Keratinocyte (primary cell): ENCODE data around the gene YAF2. TPM values are rescaled to one million over a fixed set of nuclear protein-coding genes. Genes with fewer than 3 reads are reported as not detected.
"Not testable (repeated sequence)": the region's sequence is repeated elsewhere in the genome, so short reads cannot be mapped to it uniquely, and the experiment has no call there.

ENCODE experiments used
- DNase-seq: peaks from one replicate; pipeline ENCODE4 v3.0.0-alpha.2; 2011; ENCODE audit warnings: low read depth, missing footprints, low spot score
- FAIRE-seq: peaks from 2 replicates; lab custom pipeline; 2011; peaks lifted over from hg19 to GRCh38; lab: Jason Lieb, UNC
- H2AFZ ChIP-seq: 2 replicates; pipeline ENCODE4 v1.6.0; 2012; ENCODE audit warnings: low read length, control low read depth, inconsistent platforms; ENCODE audit not compliant: control insufficient read depth
- H3K27ac ChIP-seq: 2 replicates; pipeline ENCODE4 v1.5.1; 2011; ENCODE audit warnings: low read length; ENCODE audit not compliant: control insufficient read depth, insufficient read depth
- H3K27me3 ChIP-seq: 3 replicates; pipeline ENCODE4 v1.6.0; 2011; ENCODE audit warnings: low read length; ENCODE audit not compliant: control insufficient read depth, insufficient read depth; ENCODE audit errors: extremely low read depth
- H3K36me3 ChIP-seq, 2 experiments: 2 replicates in 1 of 2; 3 replicates in 1 of 2; pipeline ENCODE4 v1.5.1; 2011; ENCODE audit warnings: low read length in 2 of 2, mild to moderate bottlenecking in 1 of 2; ENCODE audit not compliant: control insufficient read depth in 2 of 2, insufficient read depth in 2 of 2; ENCODE audit errors: extremely low read depth in 1 of 2
- H3K4me1 ChIP-seq: 3 replicates; pipeline ENCODE4 v1.5.1; 2011; ENCODE audit warnings: low read length; ENCODE audit not compliant: control insufficient read depth, insufficient read depth; ENCODE audit errors: extremely low read depth
- H3K4me2 ChIP-seq: 3 replicates; pipeline ENCODE4 v1.6.0; 2011; ENCODE audit warnings: low read depth, low read length; ENCODE audit not compliant: control insufficient read depth, insufficient read depth; ENCODE audit errors: extremely low read depth
- H3K4me3 ChIP-seq, 3 experiments: fragments of 200-600 bp in 1 of 3; sonication (generic) in 1 of 3; 2 replicates in 2 of 3; 3 replicates in 1 of 3; pipeline ENCODE4 v1.5.1; 2011 to 2016; ENCODE audit warnings: low read length in 3 of 3, mild to moderate bottlenecking in 3 of 3, control low read depth in 2 of 3, inconsistent platforms in 1 of 3, low read depth in 1 of 3, mixed read lengths in 1 of 3, mixed run types in 1 of 3, moderate library complexity in 1 of 3; ENCODE audit not compliant: control insufficient read depth in 2 of 3, insufficient read depth in 2 of 3; ENCODE audit errors: extremely low read depth in 1 of 3
- H3K79me2 ChIP-seq: 2 replicates; pipeline ENCODE4 v1.6.0; 2012; ENCODE audit warnings: low read length; ENCODE audit not compliant: control insufficient read depth, insufficient read depth
- H3K9ac ChIP-seq: 3 replicates; pipeline ENCODE4 v1.6.0; 2011; ENCODE audit warnings: low read length; ENCODE audit not compliant: control insufficient read depth, insufficient read depth; ENCODE audit errors: extremely low read depth
- H3K9me1 ChIP-seq: 3 replicates; pipeline ENCODE4 v1.6.0; 2011; ENCODE audit warnings: low read length; ENCODE audit not compliant: control insufficient read depth, insufficient read depth; ENCODE audit errors: extremely low read depth
- H3K9me3 ChIP-seq: 2 replicates; pipeline ENCODE4 v1.5.1; 2012; ENCODE audit warnings: low read depth, low read length; ENCODE audit not compliant: control insufficient read depth
- H4K20me1 ChIP-seq: 3 replicates; pipeline ENCODE4 v1.6.0; 2011; ENCODE audit warnings: low read length; ENCODE audit not compliant: control insufficient read depth, insufficient read depth; ENCODE audit errors: extremely low read depth
- CTCF ChIP-seq, 3 experiments: IDR thresholded peaks in 1 of 3; conservative IDR thresholded peaks in 1 of 3; optimal IDR thresholded peaks in 1 of 3; 2 replicates in 2 of 3; 3 replicates in 1 of 3; pipeline versions ENCODE3 to v1.5.1; 2011; ENCODE audit warnings: low read length in 3 of 3, mild to moderate bottlenecking in 3 of 3, moderate library complexity in 2 of 3, control low read depth in 1 of 3, inconsistent platforms in 1 of 3; ENCODE audit not compliant: insufficient read depth in 2 of 3; ENCODE audit errors: extremely low read depth in 1 of 3
- EZH2 ChIP-seq: IDR thresholded peaks from one replicate; pipeline ENCODE4 v1.6.1; 2012; ENCODE audit warnings: inconsistent platforms, mild to moderate bottlenecking, low read length, moderate library complexity
- dilution Hi-C: fragments of 300-500 bp; cut with MboI; formaldehyde crosslinking; loops from one replicate; pipeline ENCODE4 v1.7.0; 2020; ENCODE audit warnings: low sequenced_read_pairs; ENCODE audit not compliant: extremely low pct_ligation_motif_present
- polyA plus RNA-seq, 5 experiments: library from polyadenylated mRNA; depleted of rRNA in 3 of 5; stranded (reverse) in 3 of 5; stranded (forward) in 1 of 5; unstranded in 1 of 5; fragments of >200 nt; gene quantifications; 1 replicate in 1 of 5; 2 replicates in 3 of 5; 3 replicates in 1 of 5; pipeline versions ENCODE4 v1.2.1 to v1.2.3, GENCODE V29; 2011 to 2012; ENCODE audit warnings: missing spikeins in 2 of 5, low read depth in 1 of 5, low replicate concordance in 1 of 5

Gene YAF2
- polyA plus RNA-seq, 1 donor (not counting 4 experiments of a cell fraction or from before 2014, with no cell fraction given) = 15.3 TPM

GRCh38 chr12:42255866-42256261, 17.8 kb upstream of the YAF2 start:
- dilution Hi-C loops = no loop called here
- Histone ChIP-seq H3K4me2 (no peak overlapping the region), H3K9me3 (no peaks in the 10 kb centered on the region), H3K27me3 (no peaks in the 10 kb centered on the region), H4K20me1 (no peaks in the 10 kb centered on the region), H3K27ac (no peak overlapping the region), H3K4me1 (no peaks in the 10 kb centered on the region), H3K79me2 (no peaks in the 10 kb centered on the region), H3K4me3 (no peak overlapping the region), H3K36me3 (no peaks in the 10 kb centered on the region), H3K9me1 (no peaks in the 10 kb centered on the region), H3K9ac (no peak overlapping the region), H2AFZ (no peak overlapping the region)
- FAIRE-seq (no peak), DNase-seq (no peak)
- no peak for TF ChIP-seq EZH2
- no peak for TF ChIP-seq CTCF (optimal IDR thresholded peaks at IDR 0.05 in 1 of 3, IDR thresholded peaks at IDR 0.05 in 1 of 3, conservative IDR thresholded peaks at IDR 0.05 in 1 of 3; ENCODE audit: extremely low read depth in 1 of 3, insufficient read depth in 2 of 3, low read length in 3 of 3)

DNA sequence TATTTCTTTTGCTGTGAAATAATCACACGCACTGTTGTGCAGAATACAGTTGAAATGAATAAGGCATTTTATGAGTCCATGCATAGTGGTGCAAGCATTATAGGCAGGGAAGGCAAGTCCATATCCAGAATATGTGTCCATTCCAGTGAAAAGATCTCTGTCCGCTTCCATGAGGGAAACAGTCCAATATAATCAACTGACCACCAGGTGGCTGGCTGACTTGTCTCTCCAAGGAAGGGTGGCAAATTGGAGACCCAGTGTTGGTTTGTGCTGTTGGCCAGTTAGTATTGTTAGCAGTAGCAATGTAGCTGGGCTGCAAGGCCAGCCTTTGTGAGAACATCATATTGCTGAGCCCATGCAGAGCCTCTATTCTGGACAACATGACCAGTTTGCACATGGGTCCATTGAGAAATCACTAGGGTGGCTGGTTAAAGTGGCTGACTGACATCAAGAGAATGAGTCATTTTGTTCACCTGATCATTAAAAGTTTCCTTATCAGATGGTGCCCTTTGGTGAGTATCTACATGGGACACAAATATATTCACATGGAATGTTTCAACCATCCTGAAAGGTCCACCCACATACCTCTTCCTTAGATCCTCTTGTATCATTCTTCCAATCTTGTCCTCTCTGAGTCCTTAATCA, 17.3 kb upstream of the YAF2 start:
- no peak overlapping the region for H3K4me3 ChIP-seq
- no peaks in the 10 kb centered on the region for H3K9me3 ChIP-seq
- no peaks in the 10 kb centered on the region for H4K20me1 ChIP-seq
- DNase-seq (no peak), FAIRE-seq (no peak)
- no peak overlapping the region for H2AFZ ChIP-seq
- no peaks in the 10 kb centered on the region for H3K36me3 ChIP-seq
- H3K27ac ChIP-seq = no peak overlapping the region
- no peaks in the 10 kb centered on the region for H3K9me1 ChIP-seq
- no peaks in the 10 kb centered on the region for H3K27me3 ChIP-seq
- dilution Hi-C loops = no loop called here
- no peaks in the 10 kb centered on the region for H3K4me1 ChIP-seq
- H3K79me2 ChIP-seq = no peaks in the 10 kb centered on the region
- H3K9ac ChIP-seq = no peak overlapping the region
- no peak for TF ChIP-seq EZH2
- no peak for TF ChIP-seq CTCF (optimal IDR thresholded peaks at IDR 0.05 in 1 of 3, IDR thresholded peaks at IDR 0.05 in 1 of 3, conservative IDR thresholded peaks at IDR 0.05 in 1 of 3; ENCODE audit: extremely low read depth in 1 of 3, insufficient read depth in 2 of 3, low read length in 3 of 3)
- no peak overlapping the region for H3K4me2 ChIP-seq

DNA sequence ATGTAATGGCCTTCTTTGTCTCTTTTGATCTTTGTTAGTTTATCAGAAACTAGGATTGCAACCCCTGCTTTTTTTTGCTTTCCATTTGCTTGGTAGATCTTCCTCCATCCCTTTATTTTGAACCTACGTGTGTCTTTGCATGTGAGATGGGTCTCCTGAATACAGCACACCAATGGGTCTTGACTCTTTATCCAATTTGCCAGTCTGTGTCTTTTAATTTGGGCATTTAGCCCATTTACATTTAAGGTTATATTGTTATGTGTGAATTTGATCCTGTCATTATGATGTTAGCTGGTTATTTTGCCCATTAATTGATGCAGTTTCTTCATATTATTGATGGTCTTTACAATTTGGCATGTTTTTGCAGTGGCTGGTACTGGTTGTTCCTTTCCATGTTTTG, 14.6 kb upstream of the YAF2 start:
- H3K4me2 ChIP-seq, DNase-seq, H3K9me3 ChIP-seq, dilution Hi-C loops, H3K27me3 ChIP-seq, FAIRE-seq, H4K20me1 ChIP-seq, H2AFZ ChIP-seq, H3K4me1 ChIP-seq, H3K9ac ChIP-seq, H3K79me2 ChIP-seq, H3K9me1 ChIP-seq, H3K36me3 ChIP-seq, H3K4me3 ChIP-seq, H3K27ac ChIP-seq: not testable (repeated sequence)

GRCh38 chr12:42249033-42249432, 11.0 kb upstream of the YAF2 start:
- H3K4me3 ChIP-seq, H3K27me3 ChIP-seq, H3K4me2 ChIP-seq, H3K9ac ChIP-seq, H3K4me1 ChIP-seq, H2AFZ ChIP-seq, H3K79me2 ChIP-seq, H3K27ac ChIP-seq, dilution Hi-C loops, DNase-seq, FAIRE-seq, H3K9me3 ChIP-seq, H3K36me3 ChIP-seq, H4K20me1 ChIP-seq, H3K9me1 ChIP-seq: not testable (repeated sequence)
